AG10803 (cell line): ENCODE data around the gene GMDS.

ENCODE experiments used
- DNase-seq: peaks from one replicate; pipeline ENCODE4 v3.0.0; 2010; ENCODE audit warnings: low read depth
- H3K4me3 ChIP-seq: 2 replicates; pipeline ENCODE4 v1.5.1; 2011; ENCODE audit warnings: mild to moderate bottlenecking, low read length, control low read depth
- CTCF ChIP-seq: conservative IDR thresholded peaks from 2 replicates; pipeline ENCODE4 v1.5.1; 2011; ENCODE audit warnings: mild to moderate bottlenecking, low read length, control low read depth, inconsistent platforms

Gene GMDS

DNA sequence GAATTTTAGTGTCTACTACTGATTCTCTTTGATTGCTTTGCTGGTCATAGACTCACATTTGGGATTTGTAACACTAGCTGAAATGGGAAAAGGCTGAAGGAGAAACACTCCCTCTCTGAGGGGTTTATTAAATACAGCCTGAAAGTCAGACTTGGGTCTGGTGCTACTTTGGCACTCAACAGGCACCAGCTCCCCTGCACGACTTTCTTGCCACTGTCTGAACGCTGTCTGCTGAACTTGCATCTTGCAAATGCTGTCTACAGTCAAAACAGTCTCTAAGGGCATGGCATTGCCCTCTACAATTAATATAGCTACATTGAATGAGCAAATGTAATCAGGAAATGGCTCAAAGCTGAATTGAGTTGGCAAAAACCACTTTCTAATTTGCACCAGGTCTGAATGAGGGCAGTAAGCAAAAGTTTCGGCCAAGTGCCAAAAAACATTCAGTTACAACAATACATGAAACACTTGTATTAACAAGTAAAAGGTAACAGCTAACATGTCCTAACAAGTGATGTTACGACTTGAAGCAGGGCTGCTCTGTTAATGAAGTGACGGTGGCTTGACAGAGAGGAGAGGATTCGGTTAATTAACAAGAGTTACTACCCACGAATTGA lies 516.2 kb downstream of the GMDS start:
- DNase-seq, result no peak
- H3K4me3 ChIP-seq, result no peak overlapping the region
- no peak for TF ChIP-seq CTCF

GRCh38 chr6:1726341-1726768 lies 519.0 kb downstream of the GMDS start:
- DNase-seq, result no peak
- no peak for TF ChIP-seq CTCF
- H3K4me3 ChIP-seq, result no peak overlapping the region

GRCh38 chr6:1724616-1725015 lies 520.8 kb downstream of the GMDS start:
- no peak for DNase-seq
- no peak overlapping the region for H3K4me3 ChIP-seq
- no peak for TF ChIP-seq CTCF

GRCh38 chr6:1724124-1724523 lies 521.3 kb downstream of the GMDS start:
- TF ChIP-seq CTCF, result no peak
- no peak for DNase-seq
- no peak overlapping the region for H3K4me3 ChIP-seq

GRCh38 chr6:1722801-1723200 lies 522.6 kb downstream of the GMDS start:
- TF ChIP-seq CTCF, result no peak
- no peak overlapping the region for H3K4me3 ChIP-seq
- no peak for DNase-seq

DNA sequence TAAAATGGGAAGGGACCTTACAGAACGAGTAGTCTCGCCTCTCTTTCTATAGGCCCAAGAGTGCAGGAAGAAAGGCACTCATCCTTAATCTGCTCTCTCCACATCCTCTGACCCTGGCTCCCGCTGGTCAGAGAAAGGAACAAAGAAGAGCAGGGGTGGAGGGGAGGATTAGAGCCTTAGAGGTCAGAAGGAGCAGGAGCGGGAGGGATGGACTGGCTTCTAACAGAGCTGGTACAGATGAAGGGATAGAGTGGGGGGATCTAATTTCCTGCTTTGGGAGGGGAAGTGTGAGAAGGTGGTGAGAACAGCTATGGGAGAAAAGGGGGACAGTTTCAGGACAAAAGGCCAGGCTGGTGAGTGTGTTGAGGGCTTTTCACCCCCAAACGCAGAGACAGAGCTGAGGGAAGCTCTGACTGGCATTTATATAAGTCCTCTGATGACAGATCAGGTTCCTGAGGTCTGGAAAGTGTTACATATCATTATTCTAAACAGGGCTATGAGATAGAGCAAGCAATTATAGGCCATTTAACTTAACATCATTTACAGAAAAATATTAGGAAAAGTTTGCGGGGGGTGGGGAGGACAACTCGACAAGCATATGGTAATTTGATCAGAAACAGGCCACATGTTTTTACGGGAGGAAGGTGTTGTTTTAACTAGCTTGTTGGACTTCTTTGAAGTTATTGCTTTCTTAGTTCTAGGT lies 524.6 kb downstream of the GMDS start:
- H3K4me3 ChIP-seq, result no peak overlapping the region
- DNase-seq, result no peak
- no peak for TF ChIP-seq CTCF

- no peak overlapping the region for H3K4me3 ChIP-seq
- DNase-seq, result no peak
- TF ChIP-seq CTCF, result no peak
Observed at GRCh38 chr6:1719922-1720321, 525.5 kb downstream of the GMDS start.
